Measurements from ENCODE around the gene CACNA2D4. TPM values are rescaled to one million over a fixed set of nuclear protein-coding genes. Genes with fewer than 3 reads are reported as not detected.
A peak's percentile ranks its signal among the peaks of the same experiment; 100 is the strongest.

The CACNA2D4 gene
- total RNA-seq, 4 donors from 2014 or later: 1.4 to 3.3 (median 3.0) TPM

- no peak for ATAC-seq
- Histone ChIP-seq H3K27me3 (no peaks in the 10 kb centered on the region), H3K4me1 (peaks cover 0 to 56% (median 11%) of the 10 kb centered on the region in 3 donors), H3K36me3 (no peaks in the 10 kb centered on the region), H3K4me3 (peak overlapping the region in 1 of 2 donors; percentile 71), H3K9me3 (no peaks in the 10 kb centered on the region), H3K27ac (peak overlapping the region in 3 of 4 donors; percentile 82 to 88 (median 88))
- 24 to 77% methylated on average over 3 to 11 of the region's 19 CpGs for WGBS, 2 donors (ENCODE audit: low coverage in 1 of 2)
- TF ChIP-seq, protein P1, sequence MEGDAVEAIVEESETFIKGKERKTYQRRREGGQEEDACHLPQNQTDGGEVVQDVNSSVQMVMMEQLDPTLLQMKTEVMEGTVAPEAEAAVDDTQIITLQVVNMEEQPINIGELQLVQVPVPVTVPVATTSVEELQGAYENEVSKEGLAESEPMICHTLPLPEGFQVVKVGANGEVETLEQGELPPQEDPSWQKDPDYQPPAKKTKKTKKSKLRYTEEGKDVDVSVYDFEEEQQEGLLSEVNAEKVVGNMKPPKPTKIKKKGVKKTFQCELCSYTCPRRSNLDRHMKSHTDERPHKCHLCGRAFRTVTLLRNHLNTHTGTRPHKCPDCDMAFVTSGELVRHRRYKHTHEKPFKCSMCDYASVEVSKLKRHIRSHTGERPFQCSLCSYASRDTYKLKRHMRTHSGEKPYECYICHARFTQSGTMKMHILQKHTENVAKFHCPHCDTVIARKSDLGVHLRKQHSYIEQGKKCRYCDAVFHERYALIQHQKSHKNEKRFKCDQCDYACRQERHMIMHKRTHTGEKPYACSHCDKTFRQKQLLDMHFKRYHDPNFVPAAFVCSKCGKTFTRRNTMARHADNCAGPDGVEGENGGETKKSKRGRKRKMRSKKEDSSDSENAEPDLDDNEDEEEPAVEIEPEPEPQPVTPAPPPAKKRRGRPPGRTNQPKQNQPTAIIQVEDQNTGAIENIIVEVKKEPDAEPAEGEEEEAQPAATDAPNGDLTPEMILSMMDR (IDR thresholded peaks at IDR 0.05): no peak
Observed at GRCh38 chr12:1795221-1795784, 123.1 kb downstream of the CACNA2D4 start.

GRCh38 chr12:1794440-1795090, 123.9 kb downstream of the CACNA2D4 start:
- peaks cover 0 to 56% (median 11%) of the 10 kb centered on the region in 3 donors for H3K4me1 ChIP-seq
- no peaks in the 10 kb centered on the region for H3K27me3 ChIP-seq
- ATAC-seq: no peak
- no peak overlapping the region for H3K4me3 ChIP-seq
- H3K36me3 ChIP-seq: no peaks in the 10 kb centered on the region
- peak overlapping the region in 1 of 4 donors; percentile 2 for H3K27ac ChIP-seq
- 67 to 90% methylated on average over 1 to 7 of the region's 15 CpGs for WGBS, 2 donors (ENCODE audit: low coverage in 1 of 2)
- TF ChIP-seq, protein P1 (IDR thresholded peaks at IDR 0.05): no peak
- TF ChIP-seq POLR2AphosphoS5 (IDR thresholded peaks at IDR 0.05) (no peak), EP300 (IDR thresholded peaks at IDR 0.05) (no peak), POLR2A (IDR thresholded peaks at IDR 0.05) (no peak)
- no peaks in the 10 kb centered on the region for H3K9me3 ChIP-seq

DNA sequence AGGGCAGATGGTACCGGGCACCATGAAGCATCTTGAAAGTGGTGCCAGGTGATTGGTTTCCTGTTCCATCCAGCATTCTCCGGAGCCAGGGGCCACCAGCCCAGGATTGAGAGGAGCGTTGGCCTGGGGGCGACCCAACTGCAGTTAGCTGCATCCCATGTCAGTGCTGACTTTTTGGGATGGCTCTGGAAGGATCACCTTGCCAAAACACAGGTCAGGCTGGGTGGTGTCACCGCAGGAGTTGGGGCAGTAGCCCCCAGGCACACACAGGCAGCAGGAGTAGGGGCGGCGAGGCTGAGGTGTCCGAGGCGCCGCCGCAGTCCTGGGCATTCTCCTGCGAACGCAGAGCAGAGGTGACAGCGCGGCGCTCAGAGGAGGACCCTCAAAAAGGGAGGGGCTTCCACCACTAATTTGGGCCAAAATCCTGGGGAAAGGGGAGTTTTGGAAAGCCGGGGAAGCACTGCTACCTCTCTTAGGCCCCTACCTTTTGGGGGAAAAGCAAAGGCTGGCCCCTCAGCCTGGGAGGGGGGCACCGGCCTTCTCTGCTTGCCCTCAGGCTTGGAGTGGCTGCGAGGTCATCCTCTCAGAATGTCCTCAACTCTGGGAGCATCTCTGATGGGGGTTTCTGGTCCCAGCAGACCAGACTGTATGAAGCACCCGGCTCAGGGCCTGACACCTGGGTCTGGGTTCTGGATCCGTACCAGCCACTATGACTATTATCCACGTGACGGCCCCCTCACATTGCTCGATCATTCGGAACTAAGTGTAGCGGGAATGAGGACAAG, 124.8 kb downstream of the CACNA2D4 start:
- Histone ChIP-seq H3K27ac (peak overlapping the region in 1 of 4 donors; percentile 2), H3K4me3 (no peak overlapping the region), H3K9me3 (no peaks in the 10 kb centered on the region), H3K36me3 (no peaks in the 10 kb centered on the region), H3K4me1 (peaks cover 0 to 56% (median 11%) of the 10 kb centered on the region in 3 donors), H3K27me3 (no peaks in the 10 kb centered on the region)
- no peak for ATAC-seq
- WGBS, 2 donors (ENCODE audit: low coverage in 1 of 2): 79 to 95% methylated on average over 4 to 5 of the region's 26 CpGs
- TF ChIP-seq POLR2AphosphoS5 (IDR thresholded peaks at IDR 0.05): no peak
- TF ChIP-seq, protein P1 (IDR thresholded peaks at IDR 0.05): no peak
- TF ChIP-seq EP300 (IDR thresholded peaks at IDR 0.05): no peak
- no peak for TF ChIP-seq POLR2A (IDR thresholded peaks at IDR 0.05)

GRCh38 chr12:1792406-1792805, 126.0 kb downstream of the CACNA2D4 start:
- ATAC-seq: no peak
- TF ChIP-seq POLR2A (IDR thresholded peaks at IDR 0.05): no peak
- TF ChIP-seq POLR2AphosphoS5 (IDR thresholded peaks at IDR 0.05): no peak
- TF ChIP-seq EP300 (IDR thresholded peaks at IDR 0.05): no peak
- TF ChIP-seq, protein P1 (IDR thresholded peaks at IDR 0.05): no peak
- peak overlapping the region in 1 of 4 donors; percentile 3 for H3K27ac ChIP-seq

More at GRCh38 chr12:1792406-1792805, 126.0 kb downstream of the CACNA2D4 start:
- Histone ChIP-seq H3K9me3 (no peaks in the 10 kb centered on the region), H3K27me3 (no peaks in the 10 kb centered on the region), H3K4me1 (peaks cover 0 to 61% (median 11%) of the 10 kb centered on the region in 3 donors), H3K36me3 (no peaks in the 10 kb centered on the region), H3K4me3 (no peak overlapping the region)
- 60 to 84% methylated on average over 1 to 3 of the region's 6 CpGs for WGBS, 2 donors (ENCODE audit: low coverage in 1 of 2)

Measured in gastroesophageal sphincter (tissue), 4 donors.